ENCODE results near the gene ZNF135.

The ZNF135 gene

GRCh38 chr19:58097781-58098681 lies 38.9 kb downstream of the ZNF135 start, which contains the start of gene ZSCAN18:
TSS of gene ZSCAN18 (minus strand) at chr19:58098231. CDS start at chr19:58090267, 7,964 bp downstream.
- H3K27ac ChIP-seq: peak within 1 kb of the TSS; percentile 94 to 95
- no peak for TF ChIP-seq CTCF (IDR thresholded peaks at IDR 0.05)
- peak; percentile 99 for DNase-seq (ENCODE audit: low spot score)
- H3K4me3 ChIP-seq: peak within 1 kb of the TSS; percentile 96

DNA sequence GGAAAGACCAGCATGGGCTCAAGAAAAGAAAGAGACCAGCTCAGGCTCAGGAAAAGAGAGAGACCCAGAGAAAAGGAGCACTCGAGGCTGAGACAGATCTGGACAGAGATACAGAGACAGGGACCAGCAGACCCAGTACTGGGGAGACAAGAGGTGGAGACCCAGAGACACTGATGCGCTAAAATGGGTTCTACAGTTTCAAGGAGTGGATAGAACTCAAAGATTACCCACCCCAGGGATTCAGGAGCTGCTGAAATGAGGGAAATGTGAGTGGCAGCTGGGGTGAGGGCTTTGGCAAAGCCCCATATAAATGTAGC lies 39.6 kb downstream of the ZNF135 start:
- TF ChIP-seq CTCF (IDR thresholded peaks at IDR 0.05): no peak
- DNase-seq (ENCODE audit: low spot score): no peak
- H3K4me3 ChIP-seq: peak overlapping the region; percentile 96
- H3K27ac ChIP-seq: peak overlapping the region; percentile 94 to 95

DNA sequence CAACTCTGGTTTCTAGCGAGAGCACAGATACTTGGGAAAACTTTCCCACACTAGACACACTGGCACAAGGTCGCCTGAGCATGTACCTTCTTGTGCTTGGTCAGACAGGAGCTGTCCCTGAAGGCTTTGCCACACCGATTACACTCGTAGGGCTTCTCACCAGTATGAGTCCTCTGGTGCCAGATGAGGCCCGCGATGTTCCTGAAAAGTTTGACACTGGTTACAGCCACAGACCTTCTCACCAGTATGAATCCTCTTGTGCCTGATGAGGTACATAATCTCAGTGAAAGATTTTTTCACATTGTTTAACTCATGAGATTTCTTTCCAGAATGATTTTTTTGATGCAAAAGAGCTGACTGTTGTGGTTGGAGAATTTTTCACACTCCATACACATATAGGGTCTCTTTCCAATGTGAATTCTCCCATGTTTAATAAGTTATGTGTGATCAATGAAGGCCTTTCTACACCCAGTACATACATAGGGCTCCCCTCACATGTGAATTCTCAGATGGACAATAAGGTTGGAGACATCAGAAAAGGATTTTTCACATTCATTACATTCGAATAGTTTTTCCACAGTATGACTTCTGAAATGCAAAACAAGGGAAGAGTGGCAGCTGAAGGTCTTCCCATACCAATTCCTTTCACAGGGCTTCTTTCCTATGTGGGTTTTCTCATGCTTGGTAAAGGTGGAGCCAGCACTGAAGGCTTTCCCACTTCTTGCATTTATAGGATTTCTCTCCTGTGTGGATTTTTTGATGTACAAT lies 48.9 kb downstream of the ZNF135 start:
- H3K4me3 ChIP-seq: peak overlapping the region; percentile 5
- no peak for TF ChIP-seq CTCF (IDR thresholded peaks at IDR 0.05)
- no peak overlapping the region for H3K27ac ChIP-seq
- DNase-seq (ENCODE audit: low spot score): no peak

DNA sequence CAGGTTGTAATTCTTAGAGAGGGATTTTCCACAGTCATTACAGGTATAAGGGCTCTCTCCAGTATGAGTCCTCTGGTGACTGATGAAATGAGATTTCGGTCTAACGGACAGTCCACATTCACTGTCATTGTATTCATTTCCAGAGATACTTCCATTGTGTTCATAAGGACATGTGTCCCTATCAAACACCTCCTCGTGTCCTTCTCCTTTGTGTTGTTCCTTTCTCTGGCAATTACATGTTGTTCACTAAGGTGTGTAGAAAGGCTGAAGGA lies 49.4 kb downstream of the ZNF135 start:
- H3K4me3 ChIP-seq: peak overlapping the region; percentile 5
- no peak overlapping the region for H3K27ac ChIP-seq
- no peak for DNase-seq (ENCODE audit: low spot score)
- TF ChIP-seq CTCF (IDR thresholded peaks at IDR 0.05): no peak

GRCh38 chr19:58117841-58118575 lies 58.9 kb downstream of the ZNF135 start:
- Histone ChIP-seq H3K4me3 (peak overlapping the region; percentile 38), H3K27ac (no peak overlapping the region)
- no peak for DNase-seq (ENCODE audit: low spot score)
- TF ChIP-seq CTCF (IDR thresholded peaks at IDR 0.05): no peak

GRCh38 chr19:58118979-58119733 lies 60.1 kb downstream of the ZNF135 start:
- Histone ChIP-seq H3K4me3 (peak overlapping the region; percentile 38), H3K27ac (no peak overlapping the region)
- DNase-seq (ENCODE audit: low spot score): no peak
- no peak for TF ChIP-seq CTCF (IDR thresholded peaks at IDR 0.05)
